Kidney (tissue), 14 donors: ENCODE measurements around the gene RHBDF2. TPM values are rescaled to one million over a fixed set of nuclear protein-coding genes. Genes with fewer than 3 reads are reported as not detected.

Experiments used
- DNase-seq, 5 donors: peaks; one replicate each; pipeline ENCODE4 v3.0.0-alpha.2; 2013 to 2020
- FAIRE-seq: peaks from 2 replicates; lab custom pipeline; 2012; peaks lifted over from hg19 to GRCh38; lab: Jason Lieb, UNC
- H3K27ac ChIP-seq, 2 donors: one replicate each; pipeline ENCODE4 v1.7.0; 2013; ENCODE audit warnings: low read depth in 2 of 2, low read length in 2 of 2, inconsistent platforms in 1 of 2
- H3K27me3 ChIP-seq: one replicate; pipeline ENCODE4 v1.7.1; 2013; ENCODE audit warnings: low read length, inconsistent platforms; ENCODE audit not compliant: control insufficient read depth, insufficient read depth
- H3K36me3 ChIP-seq, 3 donors: one replicate each; pipeline versions ENCODE4 v1.7.0 to v1.7.1; 2013; ENCODE audit warnings: low read length in 3 of 3, control low read depth in 1 of 3, inconsistent platforms in 1 of 3; ENCODE audit not compliant: insufficient read depth in 3 of 3, control insufficient read depth in 2 of 3
- H3K4me1 ChIP-seq, 3 donors: one replicate each; pipeline versions ENCODE4 v1.7.0 to v1.7.1; 2013; ENCODE audit warnings: low read length in 3 of 3, inconsistent platforms in 1 of 3, low read depth in 1 of 3; ENCODE audit not compliant: control insufficient read depth in 2 of 3, insufficient read depth in 2 of 3
- H3K4me3 ChIP-seq, 3 donors: one replicate each; pipeline versions ENCODE4 v1.7.0 to v1.8.1; 2013; ENCODE audit warnings: low read length in 3 of 3, control low read depth in 1 of 3, inconsistent platforms in 1 of 3
- H3K9ac ChIP-seq, 3 donors: one replicate each; pipeline versions ENCODE4 v1.7.0 to v1.7.1; 2013; ENCODE audit warnings: low read length in 3 of 3, control low read depth in 1 of 3, inconsistent platforms in 1 of 3
- H3K9me3 ChIP-seq, 3 donors: one replicate each; pipeline versions ENCODE4 v1.7.0 to v1.7.1; 2013; ENCODE audit warnings: low read length in 3 of 3, control low read depth in 1 of 3, inconsistent platforms in 1 of 3; ENCODE audit not compliant: control insufficient read depth in 2 of 3, insufficient read depth in 1 of 3
- intact Hi-C: fragments of 100-400 bp; cut with DNase I; formaldehyde crosslinking; loops from one replicate; pipeline ENCODE4 v1.11.1; 2022
- polyA plus RNA-seq: library from polyadenylated mRNA; stranded (reverse); fragments of 350-450 nt; fragmentation: Illumina TruSeq; extraction: RNeasy Lipid Tissue Mini Kit (QIAGEN cat#74804); gene quantifications from one replicate; pipeline ENCODE4 v1.2.3, GENCODE V29; 2014; ENCODE audit warnings: low read depth, low replicate concordance; ENCODE audit not compliant: insufficient read depth
- total RNA-seq: library from RNA; stranded (reverse); fragmentation: NEBNext Ultra II Directional; extraction: Animal tissue kit (Norgen Biotek cat#: 25700); gene quantifications from one replicate; pipeline ENCODE4 v1.2.1, GENCODE V29; 2021
- TF ChIP-seq, protein P1 (sequence below): IDR thresholded peaks from 3 replicates; pipeline ENCODE4 v1.5.1; 2012; ENCODE audit warnings: mild to moderate bottlenecking, moderate library complexity, borderline replicate concordance; ENCODE audit not compliant: insufficient read depth; ENCODE audit errors: extremely low read depth
- donor health status: control.
- donor health status: control.
- donor health status: control.
- donor health status: control.
- donor health status: control.
- donor health status: DM: yes; HTN: yes; CAD: no.
- donor health status: Normal renal cell carcinoma (clear cell type).

The RHBDF2 gene
- total and polyA plus RNA-seq, 2 donors from 2014 or later: 6.8 to 58.6 TPM

DNA sequence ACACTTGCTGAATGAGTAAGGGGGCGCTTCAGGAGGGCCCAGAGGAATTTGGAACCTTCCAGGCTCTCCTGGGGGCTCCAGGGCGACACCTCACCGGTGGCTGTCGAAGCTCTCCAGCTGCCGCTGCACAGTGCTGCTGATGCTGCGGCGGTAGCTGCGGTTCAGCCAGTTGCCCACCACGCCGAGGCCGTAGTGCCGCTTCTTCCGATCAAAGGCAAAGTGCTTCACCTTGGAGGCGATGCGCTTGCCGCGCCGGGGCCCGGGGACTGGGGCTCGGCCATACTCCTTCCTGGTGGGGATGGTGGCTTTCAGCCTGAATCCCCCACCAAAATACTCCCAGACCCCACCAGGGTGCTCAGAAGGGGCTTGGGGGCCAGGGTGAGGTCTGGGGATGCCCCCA lies 24.5 kb downstream of the RHBDF2 start:
- intact Hi-C loops: no loop called here
- Histone ChIP-seq H3K36me3 (no peaks in the 10 kb centered on the region), H3K27ac (no peak overlapping the region), H3K27me3 (no peaks in the 10 kb centered on the region), H3K9me3 (no peaks in the 10 kb centered on the region), H3K9ac (no peak overlapping the region), H3K4me3 (no peak overlapping the region), H3K4me1 (no peaks in the 10 kb centered on the region)
- TF ChIP-seq, protein P1, sequence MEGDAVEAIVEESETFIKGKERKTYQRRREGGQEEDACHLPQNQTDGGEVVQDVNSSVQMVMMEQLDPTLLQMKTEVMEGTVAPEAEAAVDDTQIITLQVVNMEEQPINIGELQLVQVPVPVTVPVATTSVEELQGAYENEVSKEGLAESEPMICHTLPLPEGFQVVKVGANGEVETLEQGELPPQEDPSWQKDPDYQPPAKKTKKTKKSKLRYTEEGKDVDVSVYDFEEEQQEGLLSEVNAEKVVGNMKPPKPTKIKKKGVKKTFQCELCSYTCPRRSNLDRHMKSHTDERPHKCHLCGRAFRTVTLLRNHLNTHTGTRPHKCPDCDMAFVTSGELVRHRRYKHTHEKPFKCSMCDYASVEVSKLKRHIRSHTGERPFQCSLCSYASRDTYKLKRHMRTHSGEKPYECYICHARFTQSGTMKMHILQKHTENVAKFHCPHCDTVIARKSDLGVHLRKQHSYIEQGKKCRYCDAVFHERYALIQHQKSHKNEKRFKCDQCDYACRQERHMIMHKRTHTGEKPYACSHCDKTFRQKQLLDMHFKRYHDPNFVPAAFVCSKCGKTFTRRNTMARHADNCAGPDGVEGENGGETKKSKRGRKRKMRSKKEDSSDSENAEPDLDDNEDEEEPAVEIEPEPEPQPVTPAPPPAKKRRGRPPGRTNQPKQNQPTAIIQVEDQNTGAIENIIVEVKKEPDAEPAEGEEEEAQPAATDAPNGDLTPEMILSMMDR: no peak
- peak in 1 of 5 donors; percentile 72 for DNase-seq
- FAIRE-seq: no peak

- no peaks in the 10 kb centered on the region for H3K9me3 ChIP-seq
- no peak for DNase-seq
- TF ChIP-seq, protein P1: no peak
- no peaks in the 10 kb centered on the region for H3K4me1 ChIP-seq
- H3K36me3 ChIP-seq: no peaks in the 10 kb centered on the region
- no peak overlapping the region for H3K9ac ChIP-seq
- FAIRE-seq: no peak
- no peak overlapping the region for H3K4me3 ChIP-seq
- H3K27ac ChIP-seq: no peak overlapping the region
- intact Hi-C loops: no loop called here
- H3K27me3 ChIP-seq: no peaks in the 10 kb centered on the region
Measured at GRCh38 chr17:76475302-76475701, 25.9 kb downstream of the RHBDF2 start.

GRCh38 chr17:76474894-76475293 lies 26.3 kb downstream of the RHBDF2 start:
- intact Hi-C loops: no loop called here
- H3K36me3 ChIP-seq: no peaks in the 10 kb centered on the region
- H3K27me3 ChIP-seq: no peaks in the 10 kb centered on the region
- FAIRE-seq (no peak), DNase-seq (peak in 1 of 5 donors; percentile 58)
- H3K9ac ChIP-seq: no peak overlapping the region
- TF ChIP-seq, protein P1: no peak
- no peaks in the 10 kb centered on the region for H3K4me1 ChIP-seq
- H3K9me3 ChIP-seq: no peaks in the 10 kb centered on the region
- no peak overlapping the region for H3K4me3 ChIP-seq
- H3K27ac ChIP-seq: no peak overlapping the region

- H3K4me3 ChIP-seq: no peak overlapping the region
- H3K9me3 ChIP-seq: no peaks in the 10 kb centered on the region
- no peak overlapping the region for H3K9ac ChIP-seq
- no peaks in the 10 kb centered on the region for H3K4me1 ChIP-seq
- H3K27me3 ChIP-seq: no peaks in the 10 kb centered on the region
- H3K27ac ChIP-seq: no peak overlapping the region
- intact Hi-C loops: no loop called here
- FAIRE-seq: no peak
- TF ChIP-seq, protein P1: no peak
- no peaks in the 10 kb centered on the region for H3K36me3 ChIP-seq
- peak in 1 of 5 donors; percentile 61 for DNase-seq
Measured at GRCh38 chr17:76474238-76474637, 27.0 kb downstream of the RHBDF2 start.
